Middle frontal gyrus (tissue), 1 donor: ENCODE results near the gene HNRNPAB.
"Not testable (repeated sequence)": the region's sequence is repeated elsewhere in the genome, so short reads cannot be mapped to it uniquely, and the experiment has no call there.

Experiments used
- DNase-seq: peaks from one replicate; pipeline ENCODE4 v3.0.0-alpha.2; 2015; ENCODE audit warnings: low spot score; ENCODE audit errors: extremely low spot score

Gene HNRNPAB

GRCh38 chr5:178229111-178229510 lies 24.8 kb downstream of the HNRNPAB start:
- not testable (repeated sequence) for DNase-seq

GRCh38 chr5:178229861-178230260 lies 25.5 kb downstream of the HNRNPAB start:
- DNase-seq: no peak

- no peak for DNase-seq
Observed at GRCh38 chr5:178230879-178231538, 26.7 kb downstream of the HNRNPAB start.

- no peak for DNase-seq
Observed at GRCh38 chr5:178231539-178232123, 27.3 kb downstream of the HNRNPAB start.

- DNase-seq: peak; percentile 33
Observed at GRCh38 chr5:178232124-178232919, 28.0 kb downstream of the HNRNPAB start, which contains the start of gene PHYKPL. TSS of gene PHYKPL (minus strand) at chr5:178232802. CDS start at chr5:178232550, 252 bp downstream.

DNA sequence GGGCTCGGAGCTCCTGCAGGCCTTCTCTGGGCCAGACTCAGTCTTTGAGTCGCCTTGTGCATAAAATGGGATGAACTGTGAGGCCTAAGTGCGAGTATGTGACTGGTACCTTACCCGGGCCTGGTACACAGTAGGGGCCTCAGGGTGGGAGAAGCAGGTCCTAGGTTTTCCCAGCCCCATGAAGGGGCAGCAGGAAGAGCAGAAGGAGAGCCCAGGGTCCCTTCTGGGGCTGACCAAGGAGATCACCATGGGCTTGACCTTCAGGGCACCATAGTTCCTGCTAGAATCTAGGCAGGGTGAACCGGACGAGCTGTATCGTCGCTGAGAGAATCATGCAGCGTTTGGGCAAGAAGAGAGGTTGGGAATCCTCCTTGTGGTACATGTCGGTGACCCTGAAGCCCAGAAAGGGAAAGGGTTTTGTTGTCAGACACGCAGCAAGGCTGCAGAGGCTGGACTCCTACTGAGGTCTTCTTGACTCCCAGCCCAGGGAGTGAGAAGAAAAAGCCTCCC lies 28.6 kb downstream of the HNRNPAB start:
- DNase-seq: no peak

DNA sequence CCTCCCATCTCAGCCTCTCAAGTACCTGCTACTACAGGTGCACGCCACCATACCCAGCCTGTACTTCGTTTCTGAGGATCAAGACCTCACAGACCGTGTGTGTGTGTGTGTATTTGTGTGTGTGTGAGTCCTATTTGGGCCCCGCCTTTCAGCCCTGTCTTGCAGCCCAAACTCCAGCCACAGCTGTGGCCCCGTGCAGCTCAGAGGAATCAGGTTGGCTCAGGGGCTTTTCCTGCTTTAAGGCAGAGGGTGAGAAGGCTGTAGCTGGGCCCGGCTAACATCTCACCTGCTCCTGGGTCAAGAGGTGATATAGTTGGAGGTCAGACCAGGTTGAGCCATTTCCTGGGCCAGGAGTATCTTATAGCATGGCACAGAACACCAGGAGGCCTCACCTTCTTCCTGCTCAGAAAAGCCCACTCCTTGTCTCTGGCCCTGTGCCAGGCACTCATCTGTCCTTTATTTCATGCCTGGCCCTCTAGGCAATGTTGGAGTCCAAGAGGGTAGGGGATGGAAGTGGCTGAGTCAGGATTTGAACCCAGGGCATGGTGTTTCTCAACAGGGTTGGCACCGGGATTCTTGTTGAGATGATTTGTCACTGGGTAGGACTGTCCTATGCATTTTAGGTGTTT lies 29.9 kb downstream of the HNRNPAB start:
- no peak for DNase-seq

DNA sequence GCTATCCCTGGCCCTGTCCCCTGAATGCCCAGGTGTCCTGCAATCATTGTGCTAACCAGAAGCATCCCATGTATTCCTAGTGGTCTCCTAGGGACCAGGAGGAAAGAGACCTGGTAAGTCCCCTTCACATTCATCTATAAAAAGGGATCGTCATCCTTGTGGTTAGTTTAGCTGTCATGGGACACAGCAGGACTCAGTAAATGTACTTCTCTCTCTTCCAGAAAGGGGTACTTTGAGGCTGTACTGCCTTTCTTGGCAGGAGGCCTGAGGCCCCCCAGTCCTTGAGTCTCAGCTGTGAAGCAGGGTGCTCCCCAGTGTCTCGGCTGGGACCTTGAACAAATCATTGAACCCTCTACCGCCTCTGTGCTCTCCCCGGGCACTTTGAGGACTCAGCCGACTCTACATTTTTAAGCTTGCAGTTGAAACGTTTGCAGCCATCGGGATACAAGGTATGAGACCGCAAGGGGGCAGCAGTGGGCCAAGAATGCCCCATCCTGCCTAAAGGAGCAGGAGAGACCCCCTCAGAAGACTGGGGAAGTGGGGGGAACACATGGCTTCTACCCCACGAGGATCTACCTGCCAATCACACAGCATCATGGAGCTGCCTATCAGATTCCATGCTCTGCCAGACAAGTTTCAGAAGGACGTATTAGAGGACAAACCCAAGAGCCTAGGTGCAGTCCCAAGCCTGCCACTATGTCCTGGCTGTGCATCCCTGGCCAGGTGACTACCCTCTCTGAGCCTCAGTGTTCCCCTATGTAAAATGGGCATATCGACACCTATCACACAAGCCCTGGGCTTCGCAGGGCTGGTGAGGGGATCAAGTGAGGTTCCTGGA lies 30.6 kb downstream of the HNRNPAB start:
- peak; percentile 40 for DNase-seq

DNA sequence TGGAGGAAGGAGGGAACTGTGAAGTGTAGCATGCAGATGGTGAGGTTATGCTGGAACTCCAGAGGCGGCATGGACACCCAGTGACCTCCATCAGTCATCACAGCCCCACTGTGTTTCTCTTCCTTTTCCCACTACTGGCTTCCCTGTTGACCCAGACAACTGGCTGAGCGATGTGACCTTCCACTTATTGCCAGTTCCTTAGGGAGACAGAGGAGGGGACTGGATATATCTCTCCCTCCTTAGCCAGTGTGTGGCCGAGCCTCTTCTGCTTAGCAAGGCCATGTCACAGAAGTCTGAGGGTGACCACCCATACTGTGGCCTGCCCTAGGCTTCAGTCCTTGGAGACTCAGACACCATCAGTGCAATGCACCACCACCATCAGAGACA lies 31.2 kb downstream of the HNRNPAB start:
- DNase-seq: no peak

GRCh38 chr5:178236126-178236525 lies 31.8 kb downstream of the HNRNPAB start:
- no peak for DNase-seq

DNA sequence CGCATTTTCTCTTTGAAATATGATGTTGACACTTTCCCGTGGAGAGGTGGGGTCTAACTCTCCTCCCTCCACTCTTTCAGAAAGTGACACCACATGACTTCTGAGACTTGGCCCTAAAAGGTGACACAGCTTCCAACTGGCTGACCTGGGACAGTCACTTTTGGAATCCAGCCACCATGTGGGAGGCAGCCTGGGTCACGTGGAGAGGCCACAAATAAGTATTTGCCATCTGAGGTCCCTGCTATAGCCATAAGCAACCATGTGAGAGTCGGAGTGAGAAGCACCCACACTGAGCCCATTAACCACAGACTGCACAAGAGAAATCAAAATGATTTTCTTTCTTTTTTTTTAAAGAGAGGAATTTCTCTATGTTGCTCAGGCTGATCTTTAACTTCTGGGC lies 32.3 kb downstream of the HNRNPAB start:
- DNase-seq: no peak

DNA sequence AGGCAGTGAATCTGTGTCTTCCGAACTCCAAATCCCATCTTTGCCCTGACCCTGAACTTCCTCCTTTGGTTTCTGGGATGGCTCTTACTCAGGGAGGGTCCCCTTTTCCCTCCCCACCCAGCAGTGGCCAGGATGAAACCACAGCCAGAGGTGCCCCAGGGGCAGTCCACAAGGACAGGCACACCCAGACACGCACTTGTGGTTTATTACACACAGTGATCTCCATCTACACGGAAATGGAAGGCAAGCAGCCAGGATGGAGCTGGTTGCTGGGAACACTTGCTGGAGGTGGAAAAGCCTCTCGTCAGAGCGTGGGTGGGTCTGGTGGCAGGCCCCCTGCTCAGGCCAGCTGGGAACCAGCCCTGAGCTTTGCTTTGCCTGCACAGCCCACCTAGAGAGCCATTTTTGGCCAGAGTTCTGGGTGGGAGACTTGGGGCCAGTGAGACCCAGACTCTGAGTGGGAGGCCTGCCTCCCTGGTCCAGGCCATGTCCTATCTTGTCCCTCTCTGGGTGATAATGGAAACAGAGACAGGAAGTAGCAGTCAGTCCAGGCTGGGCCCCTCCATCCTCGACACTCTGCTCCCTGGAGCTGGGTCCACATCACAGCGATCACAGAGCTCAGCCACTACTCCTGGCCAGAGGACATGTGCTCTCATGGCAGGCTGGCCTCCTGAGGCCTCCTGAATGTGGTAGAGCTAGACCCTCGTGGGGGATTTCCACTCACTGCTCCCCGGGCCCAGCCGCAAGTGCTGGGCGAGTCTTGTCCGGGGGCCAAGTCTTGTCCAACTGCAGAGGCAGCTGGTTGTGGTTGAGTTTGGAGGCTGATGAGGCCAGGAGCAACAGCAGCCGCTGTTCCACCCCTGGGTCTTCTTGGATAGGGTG lies 33.3 kb downstream of the HNRNPAB start:
- no peak for DNase-seq

GRCh38 chr5:178238313-178238635 lies 33.9 kb downstream of the HNRNPAB start:
- DNase-seq: no peak

DNA sequence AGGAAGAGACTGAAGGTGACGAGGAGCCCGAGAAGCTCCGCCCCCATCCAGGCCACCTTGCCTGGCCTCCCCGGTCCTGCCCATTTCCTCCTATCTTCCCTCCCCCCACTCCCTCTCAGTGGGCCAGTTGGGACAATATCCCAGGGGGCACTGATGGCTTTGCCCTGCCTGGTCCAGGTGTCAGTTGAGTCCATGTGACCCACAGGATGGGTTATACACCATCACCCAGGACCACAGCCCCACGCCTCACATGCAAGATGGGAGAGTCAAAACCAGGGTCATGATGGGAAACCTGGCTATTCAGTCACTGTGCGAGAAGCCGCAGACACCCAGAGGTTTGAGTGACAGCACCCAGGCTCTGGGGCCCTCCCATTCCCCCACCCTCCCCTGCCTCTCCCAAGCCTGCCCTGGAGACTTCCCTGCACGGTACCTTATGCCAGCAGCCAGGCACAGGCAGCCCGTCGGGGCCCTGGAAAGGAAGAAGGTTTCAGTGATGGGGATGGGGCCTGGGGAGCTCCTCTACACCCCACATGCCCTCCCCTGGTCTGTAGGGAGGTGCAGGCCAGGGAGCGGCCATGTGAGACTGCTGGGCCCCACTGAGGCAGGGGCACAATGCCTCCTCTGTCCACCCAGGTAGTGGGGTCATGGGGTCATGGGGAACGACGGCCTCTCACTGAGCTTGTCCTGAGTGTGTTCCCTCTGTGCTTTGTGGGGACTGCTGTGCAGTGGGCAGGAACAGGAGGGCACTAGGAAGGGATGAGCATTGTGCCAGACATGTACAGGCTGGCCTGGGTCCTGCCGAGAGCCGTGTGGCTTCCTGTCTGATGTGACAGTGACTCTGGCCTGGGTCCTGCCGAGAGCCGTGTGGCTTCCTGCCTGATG lies 34.6 kb downstream of the HNRNPAB start:
- no peak for DNase-seq

GRCh38 chr5:178239626-178240301 lies 35.4 kb downstream of the HNRNPAB start:
- not testable (repeated sequence) for DNase-seq

DNA sequence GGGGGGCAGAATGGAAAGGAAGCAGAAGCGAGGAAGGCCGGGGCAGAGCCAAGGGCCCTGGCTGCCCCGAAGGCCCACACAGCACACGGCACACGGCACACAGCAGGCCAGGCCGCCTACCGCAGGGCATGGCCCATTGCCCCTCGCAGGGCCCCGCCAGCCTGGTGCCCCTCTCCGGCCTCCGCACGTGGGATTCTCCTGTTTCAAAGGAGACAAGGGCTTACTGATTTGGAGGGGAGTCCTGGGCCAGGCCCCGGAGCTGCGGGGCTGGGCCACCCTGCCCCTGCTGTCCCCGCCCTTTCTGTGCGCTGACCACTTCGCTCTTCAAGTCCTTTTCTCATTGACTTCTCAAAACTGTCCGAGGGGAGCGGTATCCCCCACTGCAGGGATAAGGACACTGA lies 36.0 kb downstream of the HNRNPAB start:
- no peak for DNase-seq

GRCh38 chr5:178240766-178241165 lies 36.4 kb downstream of the HNRNPAB start:
- DNase-seq: no peak

- DNase-seq: no peak
Observed at GRCh38 chr5:178241231-178241663, 36.9 kb downstream of the HNRNPAB start.
